HG02981 (cell line): ENCODE results near the gene C19orf67.

Source experiments
- ATAC-seq: cut with Tn5 transposase; IDR thresholded peaks from one replicate; pipeline ENCODE4 v1.9.1; 2021; ENCODE audit warnings: mild to moderate bottlenecking, moderate library complexity; ENCODE audit not compliant: unreplicated experiment

C19orf67 gene

DNA sequence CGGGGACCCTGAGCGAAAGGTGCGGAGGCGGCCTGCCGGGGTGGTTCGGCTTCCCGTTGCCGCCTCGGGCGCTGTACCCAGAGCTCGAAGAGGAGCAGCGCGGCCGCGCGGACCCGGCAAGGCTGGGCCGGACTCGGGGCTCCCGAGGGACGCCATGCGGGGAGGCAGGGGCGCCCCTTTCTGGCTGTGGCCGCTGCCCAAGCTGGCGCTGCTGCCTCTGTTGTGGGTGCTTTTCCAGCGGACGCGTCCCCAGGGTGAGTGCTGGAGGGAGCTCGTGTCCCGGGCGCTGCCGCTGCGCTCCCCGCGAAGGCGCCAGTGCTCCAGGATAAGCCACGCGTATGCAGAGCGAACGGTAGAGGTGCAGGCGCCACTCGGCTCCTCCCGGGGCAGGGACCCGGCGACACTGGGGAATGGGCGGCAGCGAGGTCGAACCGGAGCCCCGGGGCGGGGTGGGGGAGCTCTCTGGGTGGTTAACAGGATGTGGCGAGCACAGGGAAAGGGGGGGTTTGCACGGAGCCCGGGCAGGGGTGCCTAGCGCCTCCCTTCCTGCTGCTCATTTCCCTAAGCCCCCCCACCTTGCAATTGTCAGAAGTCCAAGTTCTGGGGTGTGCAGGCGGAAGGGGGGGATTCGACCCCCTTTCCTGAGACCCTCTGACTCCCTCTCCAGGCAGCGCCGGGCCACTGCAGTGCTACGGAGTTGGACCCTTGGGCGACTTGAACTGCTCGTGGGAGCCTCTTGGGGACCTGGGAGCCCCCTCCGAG is 53.7 kb downstream of the C19orf67 start, which contains the start of gene IL27RA:
Gene IL27RA, plus strand, starts transcription at position 44 of the 762 bp plus-strand sequence. Its CDS starts 111 bp downstream, at position 155.
- ATAC-seq: peak; percentile 46
